ENCODE measurements around the gene GPR3. TPM values are rescaled to one million over a fixed set of nuclear protein-coding genes. Genes with fewer than 3 reads are reported as not detected.

GPR3 gene, protein sequence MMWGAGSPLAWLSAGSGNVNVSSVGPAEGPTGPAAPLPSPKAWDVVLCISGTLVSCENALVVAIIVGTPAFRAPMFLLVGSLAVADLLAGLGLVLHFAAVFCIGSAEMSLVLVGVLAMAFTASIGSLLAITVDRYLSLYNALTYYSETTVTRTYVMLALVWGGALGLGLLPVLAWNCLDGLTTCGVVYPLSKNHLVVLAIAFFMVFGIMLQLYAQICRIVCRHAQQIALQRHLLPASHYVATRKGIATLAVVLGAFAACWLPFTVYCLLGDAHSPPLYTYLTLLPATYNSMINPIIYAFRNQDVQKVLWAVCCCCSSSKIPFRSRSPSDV
- total RNA-seq, result 0.09 and 0.22 TPM in 2 replicates

DNA sequence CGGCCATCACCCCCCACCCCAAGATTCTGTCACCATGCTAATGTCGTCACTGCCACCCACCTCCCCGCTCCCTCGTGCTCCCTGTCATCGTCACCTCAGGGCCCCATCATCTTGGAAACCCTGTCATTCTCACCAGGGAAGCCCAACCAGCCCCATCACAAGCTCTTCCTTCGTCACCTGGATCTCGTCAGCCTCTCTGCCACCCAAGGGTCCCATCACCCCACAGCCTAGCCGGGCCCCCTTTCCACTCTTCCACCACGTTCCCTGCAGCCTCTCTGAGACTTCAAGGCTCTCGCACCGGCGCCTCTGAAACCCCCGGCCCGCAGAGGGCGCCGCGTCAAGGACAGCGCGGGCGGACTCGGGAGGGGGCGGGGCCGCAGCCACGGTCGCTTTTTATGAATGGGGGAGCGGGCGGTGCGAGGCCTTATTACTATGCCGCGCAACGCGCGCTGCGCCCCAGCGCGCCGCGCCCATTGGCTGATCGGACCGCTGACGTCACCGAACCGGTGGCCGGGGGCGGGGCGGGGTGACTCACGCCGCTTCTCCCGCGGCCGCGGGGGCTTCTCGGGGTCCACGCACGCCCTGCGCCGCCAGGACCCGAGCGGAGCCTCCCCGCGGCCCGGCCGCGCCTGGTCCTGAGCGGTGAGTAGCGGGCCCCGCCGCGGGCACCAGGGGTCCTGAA lies at the start of gene GPR3:
GPR3 (plus strand) TSS at position 527 of the 682 bp plus-strand sequence. CDS start 1,177 bp downstream, outside the sequence.

DNA sequence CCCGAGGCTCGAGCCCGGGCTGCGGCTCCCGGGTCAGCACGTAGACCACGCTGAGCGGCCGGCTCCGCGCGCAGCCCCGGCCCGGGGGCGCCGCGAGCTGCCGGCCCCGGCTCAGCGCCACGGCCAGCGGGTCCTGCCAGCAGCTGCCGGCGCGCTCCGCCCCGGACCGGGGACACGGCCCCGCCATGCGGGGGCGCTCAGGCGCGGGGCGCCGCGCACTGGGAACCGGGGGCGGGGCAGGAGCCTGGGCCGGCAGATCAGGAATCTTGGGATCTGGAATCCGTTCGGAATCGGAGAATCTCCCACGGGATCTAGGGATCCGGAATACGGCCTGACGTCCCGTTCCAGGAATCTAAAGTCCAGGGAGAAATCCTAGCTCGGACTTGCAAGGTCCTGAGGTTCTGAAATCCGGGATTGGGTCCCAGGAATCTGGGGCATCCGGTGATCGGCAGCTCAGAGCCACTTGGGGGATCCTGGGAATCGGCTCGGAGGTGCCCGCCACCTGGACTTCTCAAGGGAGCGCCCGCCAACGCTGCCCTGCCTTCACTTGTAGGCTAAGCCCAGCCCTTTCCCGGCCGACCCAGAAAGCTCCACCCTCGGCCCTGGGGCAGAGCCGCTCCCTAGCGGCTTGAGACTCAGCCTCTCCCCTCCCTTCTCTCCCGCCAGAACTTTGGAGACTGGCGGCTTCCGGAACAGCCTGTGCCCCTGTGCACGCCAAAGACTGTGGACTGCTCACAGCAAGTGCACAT lies 25.8 kb upstream of the GPR3 start, which contains the start of gene MAP3K6:
MAP3K6 (minus strand) TSS at position 551 of the 749 bp plus-strand sequence; CDS start at position 187, 364 bp downstream.

DNA sequence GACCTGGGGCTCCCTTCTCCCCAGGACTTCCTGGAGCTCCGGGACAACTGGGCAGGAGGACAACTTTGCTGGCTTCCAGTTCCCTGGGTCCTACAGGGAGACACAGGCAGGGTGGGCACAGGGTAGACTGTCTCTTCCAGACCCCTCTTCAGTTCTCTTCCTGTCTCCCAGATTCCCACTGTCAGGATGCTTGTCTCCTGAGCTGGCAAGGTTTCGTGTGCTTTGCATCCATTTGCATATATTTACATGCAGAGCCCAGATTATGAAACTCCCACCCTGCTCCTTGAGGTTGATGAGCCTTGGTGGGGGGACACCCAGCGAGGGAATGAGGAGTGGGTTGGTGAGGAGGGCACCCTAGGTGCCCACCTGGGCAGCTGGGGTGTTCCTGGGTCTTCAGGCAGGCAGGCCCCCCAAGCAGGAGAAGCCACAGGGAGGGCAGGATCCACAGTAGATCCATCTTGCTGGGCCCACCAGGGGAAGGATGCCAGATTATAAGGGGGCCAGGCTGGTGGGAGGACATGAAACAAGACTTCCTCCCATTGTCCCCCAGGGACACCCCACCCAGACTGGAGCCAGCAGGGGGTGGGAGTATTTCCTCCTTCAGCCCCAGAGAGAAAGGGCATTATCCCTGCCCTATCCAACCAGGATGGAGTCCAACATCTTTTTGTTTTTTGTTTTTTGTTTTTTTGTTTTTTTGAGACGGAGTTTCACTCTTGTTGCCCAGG lies 17.9 kb upstream of the GPR3 start, which contains the start of gene FCN3:
FCN3 (minus strand) TSS at position 463 of the 725 bp plus-strand sequence; CDS start at position 457, 6 bp downstream.

DNA sequence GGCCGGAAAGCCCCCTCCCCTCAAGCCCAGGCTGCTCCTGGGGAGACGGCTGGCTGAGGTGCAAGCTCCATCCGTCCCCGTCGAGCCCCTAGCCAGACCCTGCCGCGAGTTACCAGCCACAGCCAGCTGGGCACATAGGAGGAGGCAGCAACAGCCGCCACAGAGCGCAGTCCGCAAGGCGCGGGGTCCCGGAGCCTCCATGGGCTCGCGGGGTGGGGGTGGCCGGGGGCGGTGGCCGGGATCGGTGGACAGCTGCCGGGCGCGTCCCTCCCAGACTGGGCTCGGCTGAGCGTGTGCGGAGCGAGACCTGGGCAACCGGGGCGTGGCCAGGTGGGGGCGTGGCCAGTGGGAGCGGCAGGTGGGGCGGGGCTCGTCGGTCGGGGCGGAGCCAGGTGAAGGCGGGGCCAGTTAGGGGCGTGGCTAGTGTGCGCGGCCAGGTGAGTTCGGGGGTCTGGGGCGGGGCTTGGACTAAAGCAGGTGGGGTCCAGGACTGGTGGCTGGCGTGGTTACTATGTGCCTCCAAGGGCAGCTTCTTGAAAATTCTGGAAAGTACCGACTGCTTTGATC lies 9.3 kb upstream of the GPR3 start, which contains the start of gene CD164L2:
CD164L2 (minus strand) TSS at position 295 of the 567 bp plus-strand sequence; CDS start at position 201, 94 bp downstream.

Other genes starting within 250 kb of the GPR3 start
- 1.8 and 2.9 TPM in 2 replicates for gene SLC9A1, start 237.5 kb upstream of the GPR3 start, total RNA-seq
- 21.7 and 24.6 TPM in 2 replicates for gene WDTC1, start 158.0 kb upstream of the GPR3 start, total RNA-seq
- gene TMEM222, start 70.5 kb upstream of the GPR3 start, total RNA-seq, result 24.6 and 24.8 TPM in 2 replicates
- not detected in 2 replicates for gene SYTL1, start 50.6 kb upstream of the GPR3 start, total RNA-seq
- gene MAP3K6, start 25.7 kb upstream of the GPR3 start, total RNA-seq, result 1.8 and 2.3 TPM in 2 replicates
- gene FCN3, start 17.8 kb upstream of the GPR3 start, total RNA-seq, result not detected in 2 replicates
- gene CD164L2, start 9.3 kb upstream of the GPR3 start, total RNA-seq, result not detected in 2 replicates
- 31.1 and 31.7 TPM in 2 replicates for gene WASF2, start 97.5 kb downstream of the GPR3 start, total RNA-seq
- 3.7 and 5.8 TPM in 2 replicates for gene AHDC1, start 211.5 kb downstream of the GPR3 start, total RNA-seq
- 0.22 and 0.26 TPM in 2 replicates for gene FGR, start 242.6 kb downstream of the GPR3 start, total RNA-seq